Kidney epithelial cell (primary cell): ENCODE measurements around the gene CDK14. TPM values are rescaled to one million over a fixed set of nuclear protein-coding genes. Genes with fewer than 3 reads are reported as not detected.

ENCODE experiments used
- DNase-seq: peaks from one replicate; pipeline ENCODE4 v3.0.0-alpha.2; 2010; ENCODE audit warnings: low read depth
- H3K27me3 ChIP-seq: 2 replicates; pipeline ENCODE4 v1.6.0; 2011; ENCODE audit warnings: low read length; ENCODE audit not compliant: control insufficient read depth, insufficient read depth
- H3K36me3 ChIP-seq: 2 replicates; pipeline ENCODE4 v1.5.1; 2011; ENCODE audit warnings: low read length; ENCODE audit not compliant: control insufficient read depth, insufficient read depth
- H3K4me3 ChIP-seq: 2 replicates; pipeline ENCODE4 v1.5.1; 2011; ENCODE audit warnings: low read depth, mild to moderate bottlenecking, control low read depth, low read length
- total RNA-seq: library from RNA; depleted of rRNA; stranded (reverse); fragments of >200 nt; gene quantifications from 2 replicates; pipeline ENCODE4 v1.2.3, GENCODE V29; 2015
- TF ChIP-seq, protein P1 (sequence below): IDR thresholded peaks from 2 replicates; pipeline ENCODE4 v1.5.1; 2011; ENCODE audit warnings: mild to moderate bottlenecking, moderate library complexity, low read length, control low read depth, inconsistent platforms; ENCODE audit not compliant: insufficient read depth, poor library complexity, severe bottlenecking

Gene CDK14
- total RNA-seq, 1 donor from 2014 or later: 18.2 TPM

DNA sequence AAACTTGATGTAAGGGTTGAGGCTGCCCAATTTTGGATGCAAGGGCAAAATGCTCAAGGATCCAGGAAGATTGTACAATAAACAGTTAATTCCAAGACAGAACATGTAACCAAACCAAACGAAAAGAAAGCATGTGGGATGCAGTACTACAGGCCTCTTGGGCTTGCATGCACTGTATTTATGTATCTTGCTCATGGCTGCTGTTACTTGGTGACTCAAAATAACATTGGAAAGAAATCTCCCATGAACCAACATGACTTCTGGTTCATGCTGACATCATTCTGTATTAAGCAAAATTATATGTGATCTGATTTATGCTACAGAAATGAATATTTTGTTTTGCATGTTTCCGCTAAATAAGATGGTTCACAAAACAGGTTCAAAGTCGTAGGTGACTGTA is 602.2 kb downstream of the CDK14 start:
- H3K36me3 ChIP-seq: no peaks in the 10 kb centered on the region
- peaks cover 3% of the 10 kb centered on the region for H3K27me3 ChIP-seq
- DNase-seq: no peak
- H3K4me3 ChIP-seq: no peak overlapping the region
- TF ChIP-seq, protein P1, sequence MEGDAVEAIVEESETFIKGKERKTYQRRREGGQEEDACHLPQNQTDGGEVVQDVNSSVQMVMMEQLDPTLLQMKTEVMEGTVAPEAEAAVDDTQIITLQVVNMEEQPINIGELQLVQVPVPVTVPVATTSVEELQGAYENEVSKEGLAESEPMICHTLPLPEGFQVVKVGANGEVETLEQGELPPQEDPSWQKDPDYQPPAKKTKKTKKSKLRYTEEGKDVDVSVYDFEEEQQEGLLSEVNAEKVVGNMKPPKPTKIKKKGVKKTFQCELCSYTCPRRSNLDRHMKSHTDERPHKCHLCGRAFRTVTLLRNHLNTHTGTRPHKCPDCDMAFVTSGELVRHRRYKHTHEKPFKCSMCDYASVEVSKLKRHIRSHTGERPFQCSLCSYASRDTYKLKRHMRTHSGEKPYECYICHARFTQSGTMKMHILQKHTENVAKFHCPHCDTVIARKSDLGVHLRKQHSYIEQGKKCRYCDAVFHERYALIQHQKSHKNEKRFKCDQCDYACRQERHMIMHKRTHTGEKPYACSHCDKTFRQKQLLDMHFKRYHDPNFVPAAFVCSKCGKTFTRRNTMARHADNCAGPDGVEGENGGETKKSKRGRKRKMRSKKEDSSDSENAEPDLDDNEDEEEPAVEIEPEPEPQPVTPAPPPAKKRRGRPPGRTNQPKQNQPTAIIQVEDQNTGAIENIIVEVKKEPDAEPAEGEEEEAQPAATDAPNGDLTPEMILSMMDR: no peak

- H3K36me3 ChIP-seq: no peaks in the 10 kb centered on the region
- H3K27me3 ChIP-seq: peaks cover 3% of the 10 kb centered on the region
- H3K4me3 ChIP-seq: no peak overlapping the region
- TF ChIP-seq, protein P1: no peak
- no peak for DNase-seq
These were observed 603.5 kb downstream of the CDK14 start for GRCh38 chr7:91199601-91200000.

DNA sequence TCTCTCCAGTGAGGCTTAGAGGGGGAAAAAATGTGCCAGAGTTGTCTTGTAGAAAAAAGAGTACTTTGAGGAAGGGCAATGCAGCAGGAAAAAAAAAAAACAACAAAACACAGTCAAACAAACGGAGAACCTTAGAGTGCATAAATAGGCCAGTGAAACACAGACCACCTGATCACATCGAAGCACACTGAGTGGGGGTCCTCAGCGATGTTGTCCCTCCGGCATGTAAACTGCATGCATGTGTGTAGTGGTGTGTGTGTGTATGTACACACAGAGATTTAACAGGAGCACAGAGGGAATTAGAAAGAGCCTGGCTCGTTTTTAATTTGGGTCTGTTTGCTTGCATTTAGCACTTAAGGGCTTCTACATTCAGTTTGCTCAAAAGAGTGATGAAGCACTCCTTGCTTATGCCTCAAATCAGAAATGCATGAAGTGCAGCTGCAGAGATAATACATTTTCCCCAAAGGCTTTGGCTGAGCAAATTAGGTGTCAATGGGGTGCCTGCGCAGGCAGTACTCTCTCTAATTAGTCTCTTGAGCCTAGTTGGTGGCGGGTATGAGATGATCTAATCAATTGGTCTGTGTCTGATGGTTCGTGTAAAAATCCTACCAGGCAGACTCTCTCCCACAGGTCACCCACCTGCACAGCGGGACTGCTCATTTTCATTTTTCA is 605.5 kb downstream of the CDK14 start:
- no peaks in the 10 kb centered on the region for H3K36me3 ChIP-seq
- H3K27me3 ChIP-seq: peaks cover 3% of the 10 kb centered on the region
- no peak for DNase-seq
- no peak overlapping the region for H3K4me3 ChIP-seq
- TF ChIP-seq, protein P1: no peak

DNA sequence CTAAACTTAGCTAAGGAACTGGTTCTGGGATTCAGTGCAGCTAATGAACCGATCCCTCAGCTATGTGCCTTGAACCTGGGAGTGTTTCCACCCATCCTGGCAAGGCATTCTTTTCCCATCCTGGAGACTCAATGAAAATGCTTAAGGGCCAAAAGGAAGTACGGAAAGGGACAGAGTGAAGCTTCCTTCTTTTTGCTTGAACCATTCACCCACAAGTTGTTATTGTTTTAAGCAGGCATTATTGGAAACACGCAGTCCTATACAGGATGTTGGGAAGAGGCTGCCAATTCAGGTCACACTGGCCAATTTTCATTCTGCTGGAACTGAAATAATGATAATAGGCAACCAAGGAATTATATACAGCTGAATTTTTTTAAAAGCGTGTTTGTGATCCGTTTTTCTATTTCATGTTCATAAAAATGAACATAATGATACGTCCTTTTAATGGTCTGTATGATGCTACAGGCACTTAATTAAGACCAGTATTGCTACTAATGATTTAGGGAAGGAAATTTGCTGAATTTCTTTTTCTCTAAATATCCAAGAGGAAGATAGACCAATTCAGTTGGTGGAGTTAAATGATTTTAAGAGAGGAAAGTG is 610.3 kb downstream of the CDK14 start:
- TF ChIP-seq, protein P1: no peak
- DNase-seq: no peak

DNA sequence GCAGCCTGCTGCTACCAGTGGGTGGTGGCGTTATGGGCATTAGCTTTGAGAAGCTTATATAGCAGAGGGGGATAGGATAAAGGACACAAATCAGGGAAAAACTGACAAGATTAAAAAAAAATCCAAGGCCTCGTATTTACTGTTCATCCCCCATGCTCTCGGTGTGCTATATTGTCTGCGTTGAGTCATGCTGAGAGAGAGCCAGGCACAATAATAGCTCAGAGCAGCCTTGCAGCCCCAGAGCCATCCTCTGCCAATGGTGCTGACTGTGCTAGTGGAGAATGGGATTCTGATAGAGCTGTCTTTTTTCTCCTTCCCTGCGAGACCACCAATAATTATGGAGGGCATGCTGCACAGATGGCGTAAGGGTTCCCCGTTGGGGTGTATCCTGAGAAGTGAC is 616.5 kb downstream of the CDK14 start:
- Histone ChIP-seq H3K4me3 (no peak overlapping the region), H3K27me3 (no peaks in the 10 kb centered on the region), H3K36me3 (no peaks in the 10 kb centered on the region)
- TF ChIP-seq, protein P1: no peak
- DNase-seq: no peak

More for the DNA sequence above, 610.3 kb downstream of the CDK14 start:
- peaks cover 3% of the 10 kb centered on the region for H3K27me3 ChIP-seq
- H3K36me3 ChIP-seq: no peaks in the 10 kb centered on the region
- H3K4me3 ChIP-seq: no peak overlapping the region
